IgD-negative memory B cell (primary cell): Measurements from ENCODE around the gene NFATC4. TPM values are rescaled to one million over a fixed set of nuclear protein-coding genes. Genes with fewer than 3 reads are reported as not detected.

Source experiments
- H3K27ac Mint-ChIP-seq, 3 donors: one replicate each; pipeline ENCODE4 v1.8.0; 2020 to 2022; ENCODE audit warnings: mild to moderate bottlenecking in 3 of 3, mixed read lengths in 3 of 3, moderate library complexity in 1 of 3
- H3K27me3 Mint-ChIP-seq: one replicate; pipeline ENCODE4 v1.8.0; 2021; ENCODE audit warnings: mixed read lengths
- H3K36me3 Mint-ChIP-seq: one replicate; pipeline ENCODE4 v1.8.0; 2020; ENCODE audit warnings: mild to moderate bottlenecking, mixed read lengths
- H3K4me1 Mint-ChIP-seq, 3 donors: one replicate each; pipeline ENCODE4 v1.8.0; 2020 to 2022; ENCODE audit warnings: mixed read lengths in 3 of 3, mild to moderate bottlenecking in 1 of 3
- H3K4me3 Mint-ChIP-seq, 4 donors: one replicate each; pipeline ENCODE4 v1.8.0; 2020 to 2022; ENCODE audit warnings: mild to moderate bottlenecking in 4 of 4, mixed read lengths in 4 of 4, moderate library complexity in 3 of 4
- H3K9me3 Mint-ChIP-seq, 3 donors: one replicate each; pipeline ENCODE4 v1.8.0; 2020 to 2021; ENCODE audit warnings: mixed read lengths in 3 of 3, mild to moderate bottlenecking in 1 of 3
- polyA plus RNA-seq: library from polyadenylated mRNA; unstranded; fragments of 300-500 nt; fragmentation: Illumina TruSeq; gene quantifications from one replicate; pipeline ENCODE4 v1.2.3, GENCODE V29; 2021

NFATC4 gene
- polyA plus RNA-seq, 1 donor from 2014 or later: 0.20 TPM

DNA sequence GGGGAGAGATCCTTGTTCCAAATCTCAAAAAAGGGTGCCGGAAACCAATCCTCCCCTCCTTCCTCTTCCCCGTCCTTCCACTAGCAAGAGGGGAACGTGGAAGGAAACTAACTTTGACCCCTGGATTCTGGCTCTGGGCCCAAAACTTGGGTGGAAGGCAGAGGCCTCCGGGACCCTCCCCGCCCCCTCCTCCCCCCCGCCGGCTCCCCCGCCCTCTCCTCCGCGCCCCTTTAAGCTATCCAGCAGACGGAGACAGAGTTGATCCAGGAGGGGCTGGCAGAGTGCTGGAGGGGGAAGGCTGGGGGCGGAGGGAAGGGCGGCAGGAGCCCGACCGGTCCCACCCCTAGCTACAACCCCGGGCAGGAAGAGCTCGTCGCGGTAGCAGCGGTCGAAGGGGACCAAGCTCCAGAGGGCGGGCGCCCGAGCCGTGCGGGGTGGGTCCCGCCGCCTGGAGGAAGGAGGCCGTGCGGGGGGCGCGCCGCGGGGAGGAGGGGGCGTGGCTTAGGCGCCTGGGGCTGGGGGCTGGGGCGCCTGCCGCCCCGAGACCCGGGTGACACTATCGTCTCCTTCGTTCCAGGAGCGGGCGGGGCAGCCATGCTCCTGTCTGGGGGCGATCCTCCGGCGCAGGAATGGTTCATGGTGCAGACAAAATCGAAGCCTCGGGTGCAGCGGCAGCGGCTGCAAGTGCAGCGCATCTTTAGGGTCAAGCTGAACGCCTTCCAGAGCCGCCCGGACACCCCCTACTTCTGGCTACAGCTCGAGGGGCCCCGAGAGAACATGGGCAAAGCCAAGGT is 30.9 kb downstream of the NFATC4 start, which contains the start of gene NYNRIN:
NYNRIN (plus strand) TSS at position 351 of the 794 bp plus-strand sequence; CDS start at position 595, 244 bp downstream.
- Mint-ChIP-seq H3K4me3 (peak within 1 kb of the TSS; percentile 43 to 90 (median 68)), H3K27ac (peak within 1 kb of the TSS in 1 of 3 donors; percentile 68), H3K27me3 (peaks cover 21% of the 10 kb centered on the region), H3K36me3 (peaks cover 3% of the 10 kb centered on the region), H3K9me3 (no peaks in the 10 kb centered on the region), H3K4me1 (peaks cover 4% of the 10 kb centered on the region in 3 donors)

DNA sequence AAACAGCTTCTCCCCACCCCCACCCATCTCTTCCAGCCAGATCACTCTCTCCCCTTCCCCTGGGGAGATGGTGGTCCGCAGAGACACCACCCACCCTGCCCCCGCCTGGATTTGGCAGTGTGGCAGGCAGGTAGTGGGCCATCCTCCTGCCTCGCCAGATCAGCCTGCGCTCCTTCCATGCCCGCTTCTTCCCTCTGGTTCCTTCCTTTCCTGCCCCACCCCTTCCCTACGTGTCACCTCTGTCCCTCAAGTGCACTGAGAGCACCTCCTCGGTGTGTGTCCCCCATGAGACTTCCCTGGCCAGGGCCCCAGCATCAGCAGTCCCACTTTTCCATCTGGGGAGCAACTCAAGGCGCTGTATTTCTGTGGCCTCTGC is 31.5 kb downstream of the NFATC4 start:
- H3K36me3 Mint-ChIP-seq: peaks cover 3% of the 10 kb centered on the region
- no peaks in the 10 kb centered on the region for H3K9me3 Mint-ChIP-seq
- peaks cover 21% of the 10 kb centered on the region for H3K27me3 Mint-ChIP-seq
- peak overlapping the region in 1 of 3 donors; percentile 68 for H3K27ac Mint-ChIP-seq
- H3K4me1 Mint-ChIP-seq: peaks cover 4% of the 10 kb centered on the region in 3 donors
- peak overlapping the region in 3 of 4 donors; percentile 65 to 90 (median 72) for H3K4me3 Mint-ChIP-seq

DNA sequence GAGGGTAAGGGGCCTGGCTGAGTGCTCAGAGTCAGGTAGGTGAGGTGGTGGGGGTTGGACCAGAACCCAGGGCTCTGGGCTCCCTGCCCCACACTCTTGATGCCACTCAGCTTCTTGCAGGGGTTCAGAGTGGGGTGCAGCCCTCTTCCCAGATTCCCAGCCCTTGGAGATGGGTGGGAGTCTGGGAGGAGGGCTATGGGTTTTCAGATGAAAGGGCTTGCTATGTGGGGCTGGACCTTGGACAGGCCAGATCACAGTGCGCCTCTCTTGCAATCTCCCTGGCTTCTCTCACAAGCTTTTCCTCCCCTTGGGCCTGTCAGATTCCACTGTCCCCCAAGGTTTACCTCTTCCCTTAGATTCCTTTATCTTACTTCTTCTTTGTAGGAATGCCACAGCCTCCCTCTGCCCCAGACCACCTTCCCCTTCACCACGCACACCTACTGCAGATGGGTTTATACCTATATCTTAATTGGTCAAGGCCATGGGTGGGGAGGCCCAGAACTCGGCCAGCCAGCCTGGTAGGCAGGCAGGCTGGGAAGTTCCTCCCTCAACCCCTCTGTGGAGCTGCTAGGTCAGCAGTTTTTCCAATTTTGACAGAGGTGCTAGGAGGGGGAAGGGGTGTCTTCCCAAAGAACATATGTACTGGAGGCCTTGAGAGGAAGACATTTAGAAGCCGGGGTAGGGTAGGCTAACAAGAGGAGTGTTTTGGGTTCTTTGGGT is 32.2 kb downstream of the NFATC4 start:
- Mint-ChIP-seq H3K4me1 (peaks cover 4% of the 10 kb centered on the region in 3 donors), H3K36me3 (peaks cover 3% of the 10 kb centered on the region), H3K27ac (no peak overlapping the region), H3K4me3 (peak overlapping the region in 2 of 4 donors; percentile 46 to 90), H3K27me3 (peaks cover 21% of the 10 kb centered on the region), H3K9me3 (no peaks in the 10 kb centered on the region)

DNA sequence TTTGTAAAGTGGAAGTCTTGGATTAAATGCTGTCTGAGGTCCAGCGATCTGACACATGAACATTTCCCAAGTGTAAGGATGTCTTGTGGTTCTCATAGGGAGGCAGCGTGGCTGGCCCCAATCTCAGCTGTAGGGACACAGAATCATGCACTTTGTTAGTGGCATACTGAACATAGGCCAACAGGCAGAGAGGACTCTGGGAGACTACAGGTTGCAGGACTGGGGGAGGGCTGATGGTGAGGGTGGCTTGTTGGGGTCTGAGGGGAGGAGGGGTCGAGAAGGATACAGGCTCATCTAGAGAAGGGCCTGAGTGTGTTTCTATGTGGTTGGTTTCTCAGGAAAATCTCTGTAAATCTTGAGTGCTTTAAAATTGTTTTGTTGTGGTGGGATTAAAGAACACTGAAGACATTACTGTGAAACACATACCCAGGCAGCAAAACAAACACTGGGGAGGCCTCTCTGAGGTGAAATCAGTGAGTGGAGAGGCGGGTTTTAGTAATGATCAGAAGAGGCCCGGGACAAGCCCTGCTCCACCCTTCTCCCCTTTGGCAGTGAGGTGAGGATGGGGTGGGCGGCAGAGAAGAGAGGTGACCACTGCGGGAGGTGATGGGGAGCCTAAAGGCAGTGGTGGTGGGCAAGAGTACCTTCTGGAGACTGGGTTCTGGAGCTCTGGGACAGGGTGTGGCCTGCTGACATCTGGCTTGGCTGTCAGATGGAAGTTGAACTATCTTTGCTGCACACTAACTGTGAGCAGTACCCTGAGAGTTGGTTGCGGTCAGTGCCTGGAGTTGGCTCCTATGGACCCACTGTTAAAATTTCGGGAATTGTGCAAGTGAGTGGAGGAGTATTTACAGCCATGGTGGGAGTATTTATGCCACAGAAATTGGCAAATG is 34.1 kb downstream of the NFATC4 start:
- Mint-ChIP-seq H3K36me3 (peaks cover 3% of the 10 kb centered on the region), H3K4me3 (peak overlapping the region in 1 of 4 donors; percentile 9), H3K4me1 (peaks cover 4% of the 10 kb centered on the region in 3 donors), H3K27me3 (peaks cover 29% of the 10 kb centered on the region), H3K9me3 (no peaks in the 10 kb centered on the region), H3K27ac (no peak overlapping the region)

DNA sequence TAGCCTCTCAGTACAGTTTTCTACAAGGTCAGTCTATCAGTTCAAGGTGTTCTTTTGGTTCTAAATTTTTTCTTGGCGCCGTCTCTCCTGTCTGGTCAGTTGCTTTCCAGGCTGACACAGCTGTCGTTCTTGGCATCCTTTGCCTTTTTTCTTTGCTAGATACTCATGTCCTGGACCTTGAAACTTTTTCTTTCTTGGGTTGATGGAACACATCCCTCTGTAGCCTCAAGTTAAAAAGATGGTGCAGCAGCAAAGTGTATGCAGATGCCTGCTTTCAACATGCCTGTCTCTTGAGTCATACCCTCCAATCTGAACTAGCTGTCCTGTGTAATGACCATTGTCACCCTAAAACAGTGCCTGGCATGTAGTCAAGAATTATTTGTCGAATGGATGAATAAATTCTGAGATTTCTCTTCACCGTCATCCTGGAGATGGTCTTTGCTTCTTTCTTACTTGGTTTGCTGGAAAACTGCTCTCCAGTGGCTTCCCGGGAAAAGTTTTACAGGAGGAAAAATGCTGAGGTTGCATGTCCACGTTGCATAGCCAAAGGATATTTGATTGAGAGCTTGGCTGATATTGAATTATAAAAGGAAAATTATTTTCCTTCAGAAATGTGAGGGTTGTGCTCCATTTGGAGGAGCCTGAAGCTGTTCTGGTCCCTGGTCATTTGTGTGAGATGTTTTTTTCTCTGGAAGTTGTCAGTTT is 35.5 kb downstream of the NFATC4 start:
- H3K27ac Mint-ChIP-seq: no peak overlapping the region
- H3K27me3 Mint-ChIP-seq: peaks cover 41% of the 10 kb centered on the region
- no peaks in the 10 kb centered on the region for H3K9me3 Mint-ChIP-seq
- H3K4me3 Mint-ChIP-seq: no peak overlapping the region
- peaks cover 0 to 4% (median 4%) of the 10 kb centered on the region in 3 donors for H3K4me1 Mint-ChIP-seq
- H3K36me3 Mint-ChIP-seq: peaks cover 3% of the 10 kb centered on the region

DNA sequence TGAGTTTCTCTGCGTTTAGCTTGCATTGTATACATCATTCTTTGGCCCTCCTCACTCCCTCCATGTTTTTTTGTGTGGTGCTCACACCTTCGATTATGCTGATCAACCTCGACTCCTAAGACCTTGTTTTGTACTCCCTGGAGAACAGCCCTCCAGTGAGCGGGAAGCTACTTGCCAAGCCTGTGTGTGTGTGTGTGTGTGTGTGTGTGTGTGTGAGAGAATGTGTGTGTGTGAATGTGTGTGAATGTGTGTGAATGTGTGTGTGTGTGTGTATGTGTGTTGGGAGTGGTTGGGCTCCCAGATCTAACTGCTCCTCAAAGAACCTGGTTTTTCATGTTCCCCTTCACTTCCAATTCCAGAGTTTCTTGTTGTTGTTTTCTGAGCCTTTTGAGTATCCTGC is 36.8 kb downstream of the NFATC4 start:
- Mint-ChIP-seq H3K27ac (no peak overlapping the region), H3K4me3 (no peak overlapping the region), H3K9me3 (no peaks in the 10 kb centered on the region), H3K4me1 (peaks cover 0 to 2% (median 0%) of the 10 kb centered on the region in 3 donors), H3K36me3 (peaks cover 3% of the 10 kb centered on the region), H3K27me3 (peaks cover 37% of the 10 kb centered on the region)

DNA sequence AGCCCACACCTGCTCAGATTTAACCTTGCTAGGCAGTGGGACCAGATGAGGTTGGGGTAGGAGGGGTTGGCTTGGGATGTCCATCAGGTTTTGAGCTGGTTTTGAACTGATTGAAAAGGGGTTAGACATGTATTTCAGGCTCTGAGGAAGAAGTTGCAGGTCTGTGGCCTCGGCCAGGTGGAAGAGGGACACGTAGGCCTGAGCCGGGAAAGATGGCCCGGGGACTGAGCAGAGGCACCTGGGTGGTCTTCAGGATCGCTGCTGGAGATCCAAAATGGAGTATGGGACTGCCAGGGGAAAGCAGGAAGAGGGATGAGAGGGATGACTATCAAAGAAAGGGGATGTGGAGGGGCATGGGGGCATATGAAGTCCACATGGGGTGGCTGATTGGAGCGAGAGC is 38.4 kb downstream of the NFATC4 start:
- Mint-ChIP-seq H3K4me1 (peaks cover 0 to 2% (median 0%) of the 10 kb centered on the region in 3 donors), H3K27ac (no peak overlapping the region), H3K36me3 (peaks cover 3% of the 10 kb centered on the region), H3K9me3 (no peaks in the 10 kb centered on the region), H3K27me3 (peaks cover 29% of the 10 kb centered on the region), H3K4me3 (no peak overlapping the region)

DNA sequence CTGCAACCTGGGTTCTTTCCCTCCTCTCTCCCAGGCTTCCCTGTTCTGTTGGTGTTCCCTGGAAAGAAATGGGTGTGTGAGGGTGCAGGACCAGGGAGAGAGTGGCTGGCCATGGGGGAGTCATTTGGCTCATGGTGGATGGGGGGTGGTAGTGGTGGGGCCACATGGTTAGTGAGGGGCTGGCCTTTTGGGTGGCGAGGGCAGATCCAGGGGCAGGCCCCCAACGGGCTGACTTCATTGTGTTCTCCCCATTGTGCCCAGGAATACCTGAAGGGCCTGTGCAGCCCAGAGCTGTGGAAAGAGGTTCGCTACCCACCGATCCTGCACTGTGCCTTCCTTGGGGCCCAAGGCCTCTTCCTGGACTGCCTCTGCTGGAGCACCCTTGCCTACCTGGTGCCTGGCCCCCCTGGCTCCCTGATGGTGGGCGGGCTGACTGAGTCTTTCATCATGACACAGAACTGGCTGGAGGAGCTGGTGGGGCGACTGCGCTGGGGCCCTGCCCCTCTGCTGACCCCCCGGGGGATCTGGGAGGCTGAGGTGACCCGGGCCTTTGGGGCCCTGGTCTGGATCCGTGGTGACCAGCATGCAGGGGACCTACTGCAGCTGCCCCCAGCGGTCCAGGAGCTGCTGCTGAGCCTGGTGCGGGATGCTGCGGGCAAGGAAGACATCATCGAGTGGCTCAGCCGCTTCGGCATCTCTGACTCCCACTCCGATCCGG is 39.8 kb downstream of the NFATC4 start:
- H3K9me3 Mint-ChIP-seq: no peaks in the 10 kb centered on the region
- no peaks in the 10 kb centered on the region for H3K36me3 Mint-ChIP-seq
- no peak overlapping the region for H3K4me3 Mint-ChIP-seq
- peaks cover 24% of the 10 kb centered on the region for H3K27me3 Mint-ChIP-seq
- H3K27ac Mint-ChIP-seq: no peak overlapping the region
- H3K4me1 Mint-ChIP-seq: peaks cover 0 to 2% (median 0%) of the 10 kb centered on the region in 3 donors

DNA sequence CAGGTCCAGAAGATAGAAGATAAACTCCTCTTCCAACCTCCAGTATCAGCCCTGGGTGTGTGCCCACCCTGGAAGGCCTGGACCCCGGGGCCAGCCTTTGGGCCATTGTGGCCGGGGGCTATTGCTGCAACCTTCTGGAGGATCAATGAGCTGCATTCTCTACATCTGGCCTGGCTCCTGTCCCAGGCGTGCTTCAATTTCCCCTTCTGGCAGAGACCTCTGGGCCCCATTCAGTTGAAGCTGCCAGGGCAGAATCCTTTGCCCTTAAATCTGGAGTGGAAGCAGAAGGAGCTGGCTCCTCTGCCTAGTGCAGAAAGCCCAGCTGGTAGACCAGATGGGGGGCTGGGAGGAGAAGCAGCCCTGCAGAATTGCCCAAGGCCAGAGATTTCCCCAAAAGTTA is 40.8 kb downstream of the NFATC4 start:
- H3K4me3 Mint-ChIP-seq: no peak overlapping the region
- peaks cover 0 to 2% (median 0%) of the 10 kb centered on the region in 3 donors for H3K4me1 Mint-ChIP-seq
- H3K9me3 Mint-ChIP-seq: no peaks in the 10 kb centered on the region
- no peaks in the 10 kb centered on the region for H3K36me3 Mint-ChIP-seq
- H3K27me3 Mint-ChIP-seq: peaks cover 22% of the 10 kb centered on the region
- peak overlapping the region in 1 of 3 donors; percentile 9 for H3K27ac Mint-ChIP-seq

DNA sequence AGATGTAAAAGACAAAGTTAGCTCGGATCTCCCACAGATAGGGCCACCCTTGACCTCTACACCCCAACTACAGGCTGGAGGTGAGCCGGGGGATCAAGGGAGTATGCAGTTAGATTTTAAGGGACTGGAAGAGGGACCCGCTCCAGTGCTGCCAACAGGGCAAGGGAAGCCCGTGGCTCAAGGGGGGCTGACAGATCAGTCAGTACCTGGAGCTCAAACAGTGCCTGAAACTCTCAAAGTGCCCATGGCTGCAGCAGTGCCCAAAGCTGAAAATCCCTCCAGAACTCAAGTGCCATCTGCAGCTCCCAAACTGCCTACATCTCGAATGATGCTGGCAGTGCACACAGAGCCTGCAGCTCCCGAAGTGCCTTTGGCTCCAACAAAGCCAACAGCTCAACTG is 41.2 kb downstream of the NFATC4 start:
- peaks cover 22% of the 10 kb centered on the region for H3K27me3 Mint-ChIP-seq
- H3K4me1 Mint-ChIP-seq: peaks cover 0 to 2% (median 0%) of the 10 kb centered on the region in 3 donors
- H3K36me3 Mint-ChIP-seq: no peaks in the 10 kb centered on the region

DNA sequence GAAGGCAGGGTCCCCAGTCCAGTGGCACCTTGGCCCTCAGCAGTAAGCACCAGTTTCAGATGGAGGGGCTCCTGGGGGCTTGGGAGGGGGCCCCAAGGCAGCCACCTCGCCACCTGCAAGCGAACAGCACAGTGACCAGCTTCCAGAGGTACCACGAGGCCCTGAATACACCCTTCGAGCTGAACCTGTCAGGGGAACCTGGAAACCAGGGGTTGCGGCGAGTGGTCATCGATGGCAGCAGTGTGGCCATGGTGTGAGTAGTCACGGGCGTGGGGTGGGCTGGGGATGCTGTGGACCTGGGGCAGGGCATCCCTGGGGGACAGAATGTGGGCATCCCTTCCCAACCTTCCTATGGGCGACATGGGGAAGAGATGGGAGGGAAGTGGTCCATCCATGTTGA is 42.0 kb downstream of the NFATC4 start:
- Mint-ChIP-seq H3K4me3 (no peak overlapping the region), H3K27me3 (peaks cover 22% of the 10 kb centered on the region), H3K36me3 (no peaks in the 10 kb centered on the region), H3K27ac (no peak overlapping the region), H3K9me3 (no peaks in the 10 kb centered on the region), H3K4me1 (peaks cover 0 to 2% (median 0%) of the 10 kb centered on the region in 3 donors)

More for the DNA sequence above, 41.2 kb downstream of the NFATC4 start:
- peak overlapping the region in 1 of 3 donors; percentile 9 for H3K27ac Mint-ChIP-seq
- no peak overlapping the region for H3K4me3 Mint-ChIP-seq
- H3K9me3 Mint-ChIP-seq: no peaks in the 10 kb centered on the region

DNA sequence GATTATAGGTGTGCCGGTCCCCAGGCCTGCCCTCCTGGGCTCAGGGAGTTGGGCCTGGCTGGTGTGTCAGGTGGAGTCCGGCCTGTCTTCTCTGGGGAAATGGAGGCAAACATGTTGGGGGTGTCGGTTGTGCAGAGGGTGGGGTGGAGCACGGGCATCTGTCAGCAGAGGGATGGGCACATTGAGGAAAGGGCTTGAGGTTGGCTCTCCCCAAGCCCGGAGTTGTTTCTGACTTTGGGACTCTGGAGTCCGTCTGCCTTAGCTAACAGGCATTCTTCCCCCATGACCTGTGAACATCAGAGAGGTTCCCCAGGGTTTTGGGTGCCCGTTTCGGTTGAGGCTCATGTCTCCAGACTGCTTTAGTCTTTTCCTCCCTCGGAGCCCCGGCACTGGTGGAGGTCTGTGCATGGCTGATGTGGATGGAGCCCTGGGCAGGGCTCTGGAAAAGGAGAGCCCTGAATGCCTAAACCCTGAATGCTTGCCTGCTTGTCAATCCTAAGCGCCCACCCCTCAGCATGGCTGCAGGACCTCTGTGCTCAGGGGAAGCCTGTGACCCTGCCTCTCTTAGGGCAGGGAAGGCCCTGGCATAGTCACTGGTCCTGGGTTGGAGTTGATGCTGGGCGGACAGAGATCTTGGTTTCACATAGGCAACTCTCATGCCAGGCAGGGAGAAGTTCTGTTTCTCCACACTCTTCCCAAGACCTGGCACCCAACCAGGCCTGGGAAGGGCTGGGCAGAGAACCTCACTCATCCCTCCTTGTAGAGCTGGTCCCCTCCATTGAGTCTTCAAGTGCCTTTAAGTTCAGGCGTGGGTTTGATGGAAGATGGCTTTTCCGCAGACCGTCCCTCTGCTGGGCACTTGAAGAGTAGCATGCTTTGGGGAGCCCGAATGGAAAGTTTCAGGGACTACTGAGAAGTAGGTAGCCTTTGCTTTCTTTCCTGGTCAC is 43.7 kb downstream of the NFATC4 start:
- no peaks in the 10 kb centered on the region for H3K36me3 Mint-ChIP-seq
- H3K9me3 Mint-ChIP-seq: no peaks in the 10 kb centered on the region
- H3K4me1 Mint-ChIP-seq: peaks cover 0 to 2% (median 0%) of the 10 kb centered on the region in 3 donors
- peak overlapping the region in 1 of 4 donors; percentile 67 for H3K4me3 Mint-ChIP-seq
- peaks cover 25% of the 10 kb centered on the region for H3K27me3 Mint-ChIP-seq
- no peak overlapping the region for H3K27ac Mint-ChIP-seq

DNA sequence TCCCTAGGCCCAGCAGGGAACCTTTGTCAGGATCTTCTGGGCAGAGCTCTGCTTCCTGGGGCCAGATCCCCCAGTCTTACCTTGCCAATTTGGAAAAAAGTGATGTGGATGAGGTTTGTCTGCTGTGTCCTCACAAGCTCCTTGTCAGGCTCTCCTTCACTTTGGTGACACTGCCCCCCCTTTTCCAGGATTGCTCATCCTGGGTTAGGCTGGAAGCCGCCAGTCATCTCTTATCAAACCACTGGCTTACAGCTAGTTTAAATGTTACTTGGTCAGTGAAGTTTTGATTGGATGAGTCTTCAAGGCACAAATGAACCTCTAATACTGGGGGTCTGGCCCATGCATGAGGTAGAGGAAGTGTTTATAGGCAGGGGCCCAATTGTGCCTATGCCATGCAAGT is 46.1 kb downstream of the NFATC4 start:
- peaks cover 0 to 2% (median 0%) of the 10 kb centered on the region in 3 donors for H3K4me1 Mint-ChIP-seq
- no peaks in the 10 kb centered on the region for H3K9me3 Mint-ChIP-seq
- H3K27ac Mint-ChIP-seq: peak overlapping the region in 1 of 3 donors; percentile 50
- peaks cover 17% of the 10 kb centered on the region for H3K27me3 Mint-ChIP-seq
- peaks cover 2% of the 10 kb centered on the region for H3K36me3 Mint-ChIP-seq
- peak overlapping the region in 1 of 4 donors; percentile 7 for H3K4me3 Mint-ChIP-seq
